Ovary (tissue), 10 donors: Measurements from ENCODE around the gene WNK2. TPM values are rescaled to one million over a fixed set of nuclear protein-coding genes. Genes with fewer than 3 reads are reported as not detected.

Source experiments
- DNase-seq, 5 donors: peaks; one replicate each; pipeline ENCODE4 v3.0.0-alpha.2; 2019 to 2020
- H3K27ac ChIP-seq, 2 donors: fragments of 200-600 bp; one replicate each; pipeline versions ENCODE4 v1.5.1 to v1.8.0; 2019 to 2022
- H3K27me3 ChIP-seq: fragments of 200-600 bp; one replicate; pipeline ENCODE4 v1.8.0; 2022
- H3K36me3 ChIP-seq: fragments of 200-600 bp; sonication (generic); one replicate; pipeline ENCODE4 v1.5.1; 2019
- H3K4me1 ChIP-seq: one replicate; pipeline ENCODE4 v1.8.1; 2013; ENCODE audit warnings: mild to moderate bottlenecking, moderate library complexity; ENCODE audit not compliant: insufficient read depth
- H3K4me3 ChIP-seq: fragments of 200-600 bp; sonication (generic); one replicate; pipeline ENCODE4 v1.5.1; 2017
- H3K9me3 ChIP-seq, 2 donors: fragments of 200-600 bp in 1 of 2; sonication (generic) in 1 of 2; one replicate each; pipeline versions ENCODE4 v1.5.1 to v1.8.1; 2013 to 2019; ENCODE audit warnings: mild to moderate bottlenecking in 1 of 2, moderate library complexity in 1 of 2
- EP300 ChIP-seq: sonication (generic); formaldehyde crosslinking; IDR thresholded peaks from one replicate; pipeline ENCODE4 v1.6.1; 2017; ENCODE audit warnings: antibody characterized with exemption
- POLR2A ChIP-seq: fragments of 450-650 bp; IDR thresholded peaks from one replicate; pipeline ENCODE4 v1.6.1; 2017; ENCODE audit warnings: antibody characterized with exemption, mild to moderate bottlenecking, moderate library complexity
- WGBS, 3 donors: extraction: QIAGEN DNeasy Blood & Tissue Kit in 1 of 3; methylation state at CpG; one replicate each; pipeline versions ENCODE4 v1.1.5 to v1.1.7; 2013 to 2017; 5-methylcytosine and 5-hydroxymethylcytosine counted together
- intact Hi-C, 4 donors: fragments of 100-400 bp; cut with DNase I; formaldehyde crosslinking; loops; one replicate each; pipeline versions ENCODE4 v1.11.0 to v1.15.1; 2022 to 2023
- long read RNA-seq, 3 donors: library from polyadenylated mRNA in 2 of 3; unstranded in 2 of 3; transcript quantifications; one replicate each; pipeline ENCODE4 v2.0.0 and lab custom pipeline, GENCODE V29; 2021 to 2026
- polyA plus RNA-seq, 2 donors: library from polyadenylated mRNA; stranded (reverse); fragments of 200-250 nt in 1 of 2; fragments of 350-450 nt in 1 of 2; fragmentation: Illumina TruSeq in 1 of 2; extraction: RNeasy Lipid Tissue Mini Kit (QIAGEN cat#74804) in 1 of 2; gene quantifications; one replicate each; pipeline ENCODE4 v1.2.3, GENCODE V29; 2013 to 2014
- total RNA-seq, 7 donors: library from RNA; depleted of rRNA in 2 of 7; stranded (reverse); fragments of >200 nt in 2 of 7; fragmentation: NEBNext Ultra II Directional in 3 of 7; extraction: Animal tissue kit (Norgen Biotek cat#: 25700) in 3 of 7; gene quantifications; one replicate each; pipeline versions ENCODE4 v1.1.0 to v1.2.4, GENCODE V29; 2016 to 2023
- TF ChIP-seq, protein P1 (sequence below), 3 donors: fragments of 450-650 bp in 2 of 3; fragments of 200-600 bp in 1 of 3; IDR thresholded peaks; one replicate each; pipeline versions ENCODE4 v1.5.1 to v1.8.0; 2016 to 2022; ENCODE audit warnings: antibody characterized with exemption in 3 of 3, mild to moderate bottlenecking in 1 of 3
- donor health status: DM: no; HTN: no; CAD: no; lungs with moderate emphysema.
- donor health status: DM: no; HTN: no; CAD: no.
- donor health status: Bipolar disorder and iron deficiency.
- donor health status: DM: yes; HTN: yes; CAD: no.
- donor health status: DM: no; HTN: no; CAD: no.
- donor health status: DM: yes; HTN: yes; CAD: no.

Gene WNK2
- total RNA-seq: 10 to 100 TPM in 3 of 7 donors, 1 to 10 TPM in 4; 1.5 to 24.7 (median 7.1) TPM
- 1 to 10 TPM in 1 of 2 donors, under 1 TPM in 1; 0.53 to 1.0 TPM for polyA plus RNA-seq
- long read RNA-seq, donor 1, partial matches to known transcripts: 2 of 4 reads
- long read RNA-seq, donor 1, other reads (novel, unspliced or antisense): 2 of 4 reads
- long read RNA-seq, donor 2, partial matches to known transcripts: 0 of 2 reads
- long read RNA-seq, donor 2, other reads (novel, unspliced or antisense): 0 of 2 reads
- long read RNA-seq, donor 3, partial matches to known transcripts: 3 of 12 reads
- long read RNA-seq, donor 3, other reads (novel, unspliced or antisense): 9 of 12 reads

DNA sequence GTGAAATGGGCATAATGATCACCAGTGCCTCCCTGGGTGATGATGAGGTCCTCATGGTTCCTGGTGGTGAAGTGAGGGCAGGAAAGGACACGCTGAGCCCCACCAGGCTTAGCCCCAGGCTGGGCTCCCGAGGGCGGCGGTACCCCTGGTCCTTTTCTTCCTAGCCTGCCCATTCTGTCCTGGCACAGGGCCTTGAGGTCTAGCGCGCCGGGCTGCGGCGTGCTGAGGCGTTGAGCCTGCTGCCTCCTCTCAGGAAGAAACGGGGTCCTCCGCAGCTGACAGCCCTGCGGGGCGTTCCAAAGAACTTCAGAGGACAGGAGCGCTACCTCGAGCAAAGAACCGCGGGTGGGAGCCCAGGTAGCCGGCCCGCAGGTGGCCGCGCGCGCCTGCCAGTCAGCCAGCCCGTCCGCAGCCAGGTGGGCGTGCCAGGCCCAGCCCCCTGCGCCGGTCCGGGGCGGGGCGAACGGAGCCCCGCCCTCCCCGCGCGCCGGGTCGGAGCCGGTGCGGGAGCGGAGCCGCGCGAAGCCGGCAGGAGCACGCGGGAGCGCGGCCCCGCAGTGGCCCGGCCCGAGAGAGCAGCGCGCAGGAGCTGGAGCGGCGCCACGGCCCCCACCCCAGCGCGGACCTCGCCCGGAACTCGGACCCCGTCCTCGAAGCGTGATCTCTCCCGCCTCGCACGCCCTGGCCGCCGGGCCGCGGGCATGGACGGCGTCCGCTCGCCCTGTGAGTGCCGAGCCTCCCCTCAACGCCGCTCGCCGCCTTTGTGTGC, at the start of gene WNK2:
Gene WNK2, plus strand, starts transcription at position 477 of the 769 bp plus-strand sequence. CDS start 791 bp downstream, outside the sequence.
- peaks cover 7% of the 10 kb centered on the region for H3K4me1 ChIP-seq
- 1% methylated on average over 37 to 82 of the region's 82 CpGs for WGBS, 3 donors
- TF ChIP-seq, protein P1, sequence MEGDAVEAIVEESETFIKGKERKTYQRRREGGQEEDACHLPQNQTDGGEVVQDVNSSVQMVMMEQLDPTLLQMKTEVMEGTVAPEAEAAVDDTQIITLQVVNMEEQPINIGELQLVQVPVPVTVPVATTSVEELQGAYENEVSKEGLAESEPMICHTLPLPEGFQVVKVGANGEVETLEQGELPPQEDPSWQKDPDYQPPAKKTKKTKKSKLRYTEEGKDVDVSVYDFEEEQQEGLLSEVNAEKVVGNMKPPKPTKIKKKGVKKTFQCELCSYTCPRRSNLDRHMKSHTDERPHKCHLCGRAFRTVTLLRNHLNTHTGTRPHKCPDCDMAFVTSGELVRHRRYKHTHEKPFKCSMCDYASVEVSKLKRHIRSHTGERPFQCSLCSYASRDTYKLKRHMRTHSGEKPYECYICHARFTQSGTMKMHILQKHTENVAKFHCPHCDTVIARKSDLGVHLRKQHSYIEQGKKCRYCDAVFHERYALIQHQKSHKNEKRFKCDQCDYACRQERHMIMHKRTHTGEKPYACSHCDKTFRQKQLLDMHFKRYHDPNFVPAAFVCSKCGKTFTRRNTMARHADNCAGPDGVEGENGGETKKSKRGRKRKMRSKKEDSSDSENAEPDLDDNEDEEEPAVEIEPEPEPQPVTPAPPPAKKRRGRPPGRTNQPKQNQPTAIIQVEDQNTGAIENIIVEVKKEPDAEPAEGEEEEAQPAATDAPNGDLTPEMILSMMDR (IDR thresholded peaks at IDR 0.05): no peak
- TF ChIP-seq EP300: no peak
- no peak for TF ChIP-seq POLR2A
- intact Hi-C loops: no loop called here
- H3K27ac ChIP-seq: no peak within 1 kb of the TSS
- DNase-seq: peak in 2 of 5 donors; percentile 55 to 60
- peak within 1 kb of the TSS; percentile 40 for H3K4me3 ChIP-seq
- H3K36me3 ChIP-seq: no peaks in the 10 kb centered on the region
- H3K9me3 ChIP-seq: no peaks in the 10 kb centered on the region
- no peaks in the 10 kb centered on the region for H3K27me3 ChIP-seq

DNA sequence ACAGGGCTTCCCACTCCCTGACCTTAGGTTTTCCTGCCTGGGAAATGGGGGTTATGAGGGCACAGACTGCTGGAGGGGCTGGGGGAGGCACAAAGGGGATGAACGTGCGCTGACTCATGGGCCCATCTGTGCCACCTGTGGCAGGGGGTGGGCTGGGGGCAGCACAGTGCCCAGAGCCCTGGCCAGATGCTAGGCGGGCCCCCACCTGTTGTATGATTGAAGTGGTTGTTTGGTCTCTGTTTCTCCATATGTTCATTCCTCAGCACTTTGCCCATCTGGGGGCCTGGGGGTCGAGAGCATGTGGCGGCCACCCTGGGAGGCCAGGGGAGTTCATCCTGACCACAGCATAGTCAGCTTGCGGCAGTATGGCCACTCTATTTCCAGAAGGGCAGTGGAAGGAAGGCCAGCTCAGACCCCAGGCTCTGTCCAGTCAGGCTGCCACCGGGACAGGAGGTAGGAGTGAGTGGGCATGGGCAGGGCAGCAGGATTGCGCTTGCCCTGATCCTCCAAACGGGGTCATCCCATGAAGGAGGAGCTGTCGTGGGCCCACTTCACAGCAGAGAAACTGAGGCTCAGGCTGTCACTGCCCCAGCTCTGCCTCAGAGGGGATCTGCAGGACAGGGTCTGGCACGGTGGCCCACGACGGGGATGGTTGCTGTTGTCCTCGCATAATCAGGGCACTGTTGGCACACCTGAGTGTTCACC, 49.0 kb upstream of the WNK2 start:
- TF ChIP-seq POLR2A: no peak
- TF ChIP-seq EP300: no peak
- 78 to 85% (median 81%) methylated on average over 14 of the region's 14 CpGs for WGBS, 3 donors
- Histone ChIP-seq H3K27ac (peak overlapping the region; percentile 70 to 96), H3K36me3 (no peaks in the 10 kb centered on the region), H3K4me3 (peak overlapping the region; percentile 76), H3K9me3 (no peaks in the 10 kb centered on the region), H3K4me1 (peaks cover 29% of the 10 kb centered on the region), H3K27me3 (no peaks in the 10 kb centered on the region)
- intact Hi-C loops: loop anchor here in 2 of 4 donors (5.0 to 10.0 kb wide), 2 partner anchors 38 to 320 kb away; partner anchors contain the start of genes CARD19 (in 1 of the 2), FAM120A (in 1 of the 2) and FAM120AOS (in 1 of the 2)
- peak in 3 of 5 donors; percentile 27 to 54 (median 44) for DNase-seq

GRCh38 chr9:93136011-93136440, 47.9 kb upstream of the WNK2 start:
- WGBS, 3 donors: 27 to 38% (median 37%) methylated on average over 10 to 11 of the region's 11 CpGs
- Histone ChIP-seq H3K9me3 (no peaks in the 10 kb centered on the region), H3K4me3 (no peak overlapping the region), H3K4me1 (peaks cover 27% of the 10 kb centered on the region), H3K27me3 (no peaks in the 10 kb centered on the region), H3K27ac (no peak overlapping the region), H3K36me3 (no peaks in the 10 kb centered on the region)
- peak in 2 of 5 donors; percentile 37 for DNase-seq
- intact Hi-C loops: loop anchor here in 1 of 4 donors (10.0 kb wide), 1 partner anchor 319 kb away; the partner anchor contains the start of genes FAM120A and FAM120AOS
- TF ChIP-seq EP300: no peak
- TF ChIP-seq, protein P1 (IDR thresholded peaks at IDR 0.05): no peak
- TF ChIP-seq POLR2A: no peak

DNA sequence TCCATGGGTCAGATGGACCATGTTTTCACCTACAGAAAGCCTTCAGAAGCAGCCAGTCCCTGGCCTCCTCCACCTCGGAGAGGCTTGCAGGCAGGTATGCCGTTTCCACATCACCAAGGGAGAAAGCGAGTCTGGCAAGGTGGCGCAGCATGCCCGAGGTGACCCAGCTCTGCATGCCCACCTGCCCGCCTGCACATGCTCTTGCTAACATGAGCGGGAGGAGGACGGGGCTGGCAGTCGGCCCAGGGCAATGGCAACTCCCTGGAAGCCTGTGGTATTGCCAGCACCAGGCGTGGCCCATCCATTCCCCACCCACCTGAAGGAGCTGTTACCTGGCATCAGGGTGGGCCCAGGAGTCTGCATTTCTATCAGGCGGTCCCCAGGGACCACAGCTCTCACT, 46.6 kb upstream of the WNK2 start:
- intact Hi-C loops: loop anchor here in 1 of 4 donors (10.0 kb wide), 1 partner anchor 317 kb away; the partner anchor contains the start of genes FAM120A and FAM120AOS
- WGBS, 3 donors: 85 to 90% (median 86%) methylated on average over 11 of the region's 11 CpGs
- DNase-seq: peak in 1 of 5 donors; percentile 31
- Histone ChIP-seq H3K4me3 (no peak overlapping the region), H3K27ac (no peak overlapping the region), H3K36me3 (no peaks in the 10 kb centered on the region), H3K4me1 (peaks cover 16% of the 10 kb centered on the region), H3K27me3 (no peaks in the 10 kb centered on the region), H3K9me3 (no peaks in the 10 kb centered on the region)
- TF ChIP-seq EP300 (no peak), POLR2A (no peak)
- TF ChIP-seq, protein P1 (IDR thresholded peaks at IDR 0.05): no peak
